ENCODE data around the gene FHOD3. TPM values are rescaled to one million over a fixed set of nuclear protein-coding genes. Genes with fewer than 3 reads are reported as not detected.

FHOD3 gene
- polyA plus RNA-seq, 2 of the 4 experiments (the other 2 are of a cell fraction): 2.5 to 3.6 TPM

- TF ChIP-seq CTCF (IDR thresholded peaks at IDR 0.05) (no peak), ZSCAN20 (CRISPR knock-in tag; IDR thresholded peaks at IDR 0.05) (no peak), JUN (IDR thresholded peaks at IDR 0.05) (no peak)
Measured at GRCh38 chr18:36702401-36703013, 405.0 kb downstream of the FHOD3 start (continued).

- no peak for FAIRE-seq
- H3K4me1 ChIP-seq: no peaks in the 10 kb centered on the region
- no peak overlapping the region for H3K4me3 ChIP-seq
- no peaks in the 10 kb centered on the region for H3K9me3 ChIP-seq
- no peak for DNase-seq (ENCODE audit: low read depth in 1 of 2, low spot score in 1 of 2)
- 76% methylated on average over 5 of the region's 6 CpGs for WGBS (ENCODE audit: missing lambda C conversion rate)
- H3K4me2 ChIP-seq: no peak overlapping the region
- TF ChIP-seq MYC (IDR thresholded peaks at IDR 0.05; ENCODE audit: borderline replicate concordance, low read length): no peak
- TF ChIP-seq HEYL (CRISPR knock-in tag; IDR thresholded peaks at IDR 0.05): no peak
- no peak for TF ChIP-seq PBX3 (IDR thresholded peaks at IDR 0.05)
- no peak for TF ChIP-seq CBX2 (IDR thresholded peaks at IDR 0.05; ENCODE audit: borderline replicate concordance, low read depth)
- no peak for TF ChIP-seq SMC3 (IDR thresholded peaks at IDR 0.05)
- no peak for TF ChIP-seq HOXB13 (CRISPR knock-in tag; IDR thresholded peaks at IDR 0.05; ENCODE audit: low read depth)
- no peak for TF ChIP-seq CHD2 (IDR thresholded peaks at IDR 0.05; ENCODE audit: low read length, partially characterized antibody)
- TF ChIP-seq PHF8 (IDR thresholded peaks at IDR 0.05; ENCODE audit: borderline replicate concordance, low read depth): no peak
- no peak for TF ChIP-seq CTCF (IDR thresholded peaks at IDR 0.05)
- TF ChIP-seq BHLHE40 (IDR thresholded peaks at IDR 0.05; ENCODE audit: low read depth, low read length): no peak
- no peak for TF ChIP-seq TFCP2L1 (CRISPR knock-in tag; IDR thresholded peaks at IDR 0.05)
- no peak for TF ChIP-seq RCOR1 (IDR thresholded peaks at IDR 0.05; ENCODE audit: low read depth, low read length)
- no peak for TF ChIP-seq GATA3 (IDR thresholded peaks at IDR 0.05; ENCODE audit: borderline replicate concordance)
- no peak for TF ChIP-seq MAZ (IDR thresholded peaks at IDR 0.05; ENCODE audit: borderline replicate concordance, low read depth, low read length)
- no peak for TF ChIP-seq NR3C1 (IDR thresholded peaks at IDR 0.05)
- no peak for TF ChIP-seq CEBPB (IDR thresholded peaks at IDR 0.05)
- TF ChIP-seq ZNF302 (CRISPR knock-in tag; IDR thresholded peaks at IDR 0.05): no peak
- TF ChIP-seq HDAC2 (IDR thresholded peaks at IDR 0.05): no peak
- no peak for TF ChIP-seq E2F6 (IDR thresholded peaks at IDR 0.05; ENCODE audit: borderline replicate concordance, low read depth)
- TF ChIP-seq NFE2L2 (conservative IDR thresholded peaks at IDR 0.05; ENCODE audit: low read length): no peak
- no peak overlapping the region for H3K27ac ChIP-seq
- no peak for ATAC-seq
- ChIA-PET CTCF (no interaction called here), POLR2A (no interaction called here)
Measured at GRCh38 chr18:36704156-36704555, 406.6 kb downstream of the FHOD3 start.
